Vagina (tissue), 2 donors: ENCODE results near the gene BCAS3. TPM values are rescaled to one million over a fixed set of nuclear protein-coding genes. Genes with fewer than 3 reads are reported as not detected.
A peak's percentile ranks its signal among the peaks of the same experiment; 100 is the strongest.

Experiments
- DNase-seq, 2 donors: peaks; one replicate each; pipeline ENCODE4 v3.0.0-alpha.2; 2017; ENCODE audit errors: extremely low spot score in 2 of 2
- H3K27ac ChIP-seq: fragments of 200-600 bp; sonication (generic); one replicate; pipeline ENCODE4 v1.5.1; 2019
- H3K27me3 ChIP-seq: fragments of 200-600 bp; sonication (generic); one replicate; pipeline ENCODE4 v1.5.1; 2019
- H3K36me3 ChIP-seq, 2 donors: fragments of 200-600 bp; sonication (generic); one replicate each; pipeline ENCODE4 v1.5.1; 2017 to 2019
- H3K4me1 ChIP-seq: fragments of 200-600 bp; sonication (generic); one replicate; pipeline ENCODE4 v1.5.1; 2019
- H3K4me3 ChIP-seq, 2 donors: fragments of 200-600 bp; sonication (generic); 1 replicate in 1 of 2; 2 replicates in 1 of 2; pipeline ENCODE4 v1.5.1; 2016 to 2019
- H3K9me3 ChIP-seq: fragments of 200-600 bp; sonication (generic); one replicate; pipeline ENCODE4 v1.5.1; 2019
- POLR2A ChIP-seq, 2 donors: fragments of 450-650 bp; IDR thresholded peaks; one replicate each; pipeline ENCODE4 v1.6.1; 2017; ENCODE audit warnings: antibody characterized with exemption in 2 of 2, mild to moderate bottlenecking in 2 of 2, moderate library complexity in 2 of 2
- POLR2AphosphoS5 ChIP-seq, 2 donors: sonication (generic); formaldehyde crosslinking; IDR thresholded peaks; one replicate each; pipeline ENCODE4 v1.9.0; 2017; ENCODE audit warnings: antibody characterized with exemption in 2 of 2, mild to moderate bottlenecking in 2 of 2, low read depth in 1 of 2; ENCODE audit not compliant: insufficient read depth in 1 of 2
- intact Hi-C: fragments of 100-400 bp; cut with DNase I; formaldehyde crosslinking; loops from one replicate; pipeline ENCODE4 v1.15.1; 2023
- total RNA-seq: library from RNA; depleted of rRNA; stranded (reverse); fragments of >200 nt; gene quantifications from one replicate; pipeline ENCODE4 v1.2.3, GENCODE V29; 2016
- TF ChIP-seq, protein P1 (sequence below), 3 experiments: fragments of 450-650 bp in 2 of 3; fragments of 200-600 bp in 1 of 3; sonication (generic) in 1 of 3; IDR thresholded peaks; one replicate each; pipeline ENCODE4 v1.5.1; 2017 to 2019; ENCODE audit warnings: antibody characterized with exemption in 3 of 3, mild to moderate bottlenecking in 2 of 3, moderate library complexity in 2 of 3

BCAS3 gene
- 33.1 TPM for total RNA-seq

GRCh38 chr17:60677308-60678117 is at the start of gene BCAS3:
TSS of gene BCAS3 (plus strand) at chr17:60677851.
- Histone ChIP-seq H3K4me3 (peak within 1 kb of the TSS; percentile 73 to 99), H3K4me1 (peaks cover 15% of the 10 kb centered on the region), H3K27me3 (no peaks in the 10 kb centered on the region), H3K36me3 (peaks cover 0 to 3% of the 10 kb centered on the region in 2 donors), H3K27ac (peak within 1 kb of the TSS; percentile 90), H3K9me3 (no peaks in the 10 kb centered on the region)
- DNase-seq, result peak; percentile 99
- intact Hi-C loops, result no loop called here
- TF ChIP-seq POLR2A (IDR thresholded peaks at IDR 0.05) (peak in 1 of 2 donors; percentile 78), POLR2AphosphoS5 (IDR thresholded peaks at IDR 0.05; ENCODE audit: insufficient read depth in 1 of 2, low read depth in 1 of 2) (peak; percentile 87 to 95)
- TF ChIP-seq, protein P1, sequence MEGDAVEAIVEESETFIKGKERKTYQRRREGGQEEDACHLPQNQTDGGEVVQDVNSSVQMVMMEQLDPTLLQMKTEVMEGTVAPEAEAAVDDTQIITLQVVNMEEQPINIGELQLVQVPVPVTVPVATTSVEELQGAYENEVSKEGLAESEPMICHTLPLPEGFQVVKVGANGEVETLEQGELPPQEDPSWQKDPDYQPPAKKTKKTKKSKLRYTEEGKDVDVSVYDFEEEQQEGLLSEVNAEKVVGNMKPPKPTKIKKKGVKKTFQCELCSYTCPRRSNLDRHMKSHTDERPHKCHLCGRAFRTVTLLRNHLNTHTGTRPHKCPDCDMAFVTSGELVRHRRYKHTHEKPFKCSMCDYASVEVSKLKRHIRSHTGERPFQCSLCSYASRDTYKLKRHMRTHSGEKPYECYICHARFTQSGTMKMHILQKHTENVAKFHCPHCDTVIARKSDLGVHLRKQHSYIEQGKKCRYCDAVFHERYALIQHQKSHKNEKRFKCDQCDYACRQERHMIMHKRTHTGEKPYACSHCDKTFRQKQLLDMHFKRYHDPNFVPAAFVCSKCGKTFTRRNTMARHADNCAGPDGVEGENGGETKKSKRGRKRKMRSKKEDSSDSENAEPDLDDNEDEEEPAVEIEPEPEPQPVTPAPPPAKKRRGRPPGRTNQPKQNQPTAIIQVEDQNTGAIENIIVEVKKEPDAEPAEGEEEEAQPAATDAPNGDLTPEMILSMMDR (IDR thresholded peaks at IDR 0.05), result no peak

DNA sequence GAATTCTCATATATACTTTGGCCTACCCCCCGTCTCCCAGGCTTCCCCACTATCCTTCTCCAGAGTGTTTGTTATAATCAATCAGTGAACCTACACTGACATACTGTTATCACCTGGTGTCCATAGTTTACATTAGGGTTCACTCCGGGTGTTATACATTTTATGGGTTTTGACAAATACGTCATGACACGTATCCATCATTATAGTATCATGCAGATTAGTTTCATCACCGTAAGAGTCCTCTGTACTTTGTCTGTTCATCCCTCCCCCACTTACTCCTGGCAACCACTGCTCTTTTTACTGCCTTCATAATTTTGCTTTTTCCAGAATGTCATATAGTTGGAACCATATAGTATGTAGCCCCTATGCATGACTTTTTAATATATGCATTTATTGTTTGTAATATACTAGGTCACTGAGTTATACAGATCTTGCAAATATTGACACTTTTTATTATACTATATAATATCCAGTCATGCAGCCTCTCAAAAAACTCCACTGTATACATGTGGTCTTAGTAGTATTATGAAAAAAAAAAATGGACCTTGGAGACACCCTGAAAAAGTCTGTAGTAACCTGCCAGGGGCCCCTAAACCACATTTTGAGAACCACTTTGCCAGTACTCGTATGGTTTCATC is 49.3 kb upstream of the BCAS3 start:
- intact Hi-C loops, result no loop called here
- TF ChIP-seq, protein P1 (IDR thresholded peaks at IDR 0.05), result no peak
- TF ChIP-seq POLR2AphosphoS5 (IDR thresholded peaks at IDR 0.05; ENCODE audit: insufficient read depth in 1 of 2, low read depth in 1 of 2) (no peak), POLR2A (IDR thresholded peaks at IDR 0.05) (no peak)
- Histone ChIP-seq H3K9me3 (no peaks in the 10 kb centered on the region), H3K27me3 (no peaks in the 10 kb centered on the region), H3K27ac (no peak overlapping the region), H3K4me1 (no peaks in the 10 kb centered on the region), H3K4me3 (no peak overlapping the region), H3K36me3 (peaks cover 0 to 13% of the 10 kb centered on the region in 2 donors)
- no peak for DNase-seq

DNA sequence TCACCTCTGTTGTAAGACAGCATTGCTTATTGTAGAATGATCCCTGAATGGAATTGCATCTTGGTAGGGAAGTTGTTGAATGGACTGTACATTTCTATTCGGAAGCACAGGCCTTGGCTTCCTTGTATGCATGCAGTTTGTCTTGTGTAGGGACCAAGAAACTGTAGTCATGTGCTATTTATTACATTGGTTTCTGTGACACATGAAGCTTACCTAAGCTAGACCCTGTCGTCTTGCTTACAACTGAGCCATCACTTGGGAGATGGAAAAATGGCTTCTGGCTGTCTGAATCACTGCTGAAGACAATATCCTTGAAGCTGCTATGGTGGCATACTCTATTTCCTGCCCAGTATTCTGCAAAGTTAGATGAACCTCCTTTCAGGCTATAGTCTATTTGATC is 48.5 kb upstream of the BCAS3 start:
- no peak overlapping the region for H3K4me3 ChIP-seq
- H3K36me3 ChIP-seq, result peaks cover 0 to 20% of the 10 kb centered on the region in 2 donors
- no peaks in the 10 kb centered on the region for H3K27me3 ChIP-seq
- intact Hi-C loops, result no loop called here
- H3K27ac ChIP-seq, result no peak overlapping the region
- H3K4me1 ChIP-seq, result no peaks in the 10 kb centered on the region
- no peak for TF ChIP-seq POLR2A (IDR thresholded peaks at IDR 0.05)
- TF ChIP-seq, protein P1 (IDR thresholded peaks at IDR 0.05), result no peak
- no peak for DNase-seq
- no peaks in the 10 kb centered on the region for H3K9me3 ChIP-seq

DNA sequence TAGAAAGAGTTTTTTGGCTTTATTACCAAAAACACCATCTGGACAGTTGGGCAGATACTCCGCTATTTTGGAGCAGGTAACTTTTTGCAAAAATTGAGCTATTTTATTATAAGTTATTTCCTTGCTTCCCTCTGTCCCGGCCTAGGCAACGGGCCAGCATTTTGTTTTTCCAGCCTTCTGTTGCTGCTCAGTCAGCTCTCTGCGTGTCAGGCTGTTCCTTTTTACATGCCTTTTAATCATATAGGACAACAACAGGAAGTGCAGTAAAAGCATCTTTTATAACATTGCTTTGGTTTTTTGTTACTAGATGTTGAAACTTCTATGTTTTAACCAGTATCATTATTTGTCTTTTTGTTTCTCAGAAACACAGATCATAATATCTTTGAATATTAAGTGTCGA is 47.3 kb upstream of the BCAS3 start:
- intact Hi-C loops, result loop anchor here (10.0 kb wide), 1 partner anchor 206 kb away; the partner anchor contains the start of gene CHCT1
- TF ChIP-seq, protein P1 (IDR thresholded peaks at IDR 0.05), result no peak
- TF ChIP-seq POLR2AphosphoS5 (IDR thresholded peaks at IDR 0.05; ENCODE audit: insufficient read depth in 1 of 2, low read depth in 1 of 2) (no peak), POLR2A (IDR thresholded peaks at IDR 0.05) (no peak)
- Histone ChIP-seq H3K4me1 (no peaks in the 10 kb centered on the region), H3K36me3 (peaks cover 0 to 26% of the 10 kb centered on the region in 2 donors), H3K9me3 (no peaks in the 10 kb centered on the region), H3K27me3 (no peaks in the 10 kb centered on the region), H3K27ac (peak overlapping the region; percentile 40), H3K4me3 (no peak overlapping the region)
- DNase-seq, result no peak
